MCF 10A (cell line): ENCODE measurements around the gene PPP4R3A. TPM values are rescaled to one million over a fixed set of nuclear protein-coding genes. Genes with fewer than 3 reads are reported as not detected.

ENCODE experiments used
- BruUV-seq: library from RNA; stranded (reverse); fragments of 400-500 nt; replicated peaks from 2 replicates; lab custom pipeline; 2021; lab: Mats Ljungman, UMichigan
- CTCF ChIA-PET: fragments of 300-600 bp; sonication (Branson Sonifier 250); formaldehyde crosslinking; extraction: SDS; loops from one replicate; lab custom pipeline; 2021; ENCODE audit warnings: antibody characterized with exemption, inconsistent platforms; lab: Yijun Ruan, JAX
- POLR2A ChIA-PET: fragments of 300-600, 350-650 bp; sonication (Branson Sonifier 250); formaldehyde crosslinking; extraction: SDS; loops from one replicate; lab custom pipeline; 2020; ENCODE audit warnings: antibody characterized with exemption, inconsistent platforms; lab: Yijun Ruan, JAX
- DNase-seq: peaks from one replicate; pipeline ENCODE4 v3.0.0-alpha.2; 2018; ENCODE audit not compliant: unreplicated experiment
- H3K27ac Mint-ChIP-seq: one replicate; pipeline ENCODE4 v1.8.0; 2022; ENCODE audit warnings: mild to moderate bottlenecking, low read depth, mixed read lengths; ENCODE audit not compliant: unreplicated experiment
- H3K27me3 Mint-ChIP-seq: one replicate; pipeline ENCODE4 v1.8.0; 2022; ENCODE audit warnings: mixed read lengths; ENCODE audit not compliant: insufficient read depth, unreplicated experiment
- H3K36me3 Mint-ChIP-seq: one replicate; pipeline ENCODE4 v1.8.0; 2022; ENCODE audit warnings: mild to moderate bottlenecking, moderate library complexity, mixed read lengths; ENCODE audit not compliant: insufficient read depth, unreplicated experiment
- H3K4me1 Mint-ChIP-seq: one replicate; pipeline ENCODE4 v1.8.0; 2022; ENCODE audit warnings: mixed read lengths; ENCODE audit not compliant: insufficient read depth, unreplicated experiment
- H3K4me3 Mint-ChIP-seq: one replicate; pipeline ENCODE4 v1.8.0; 2022; ENCODE audit warnings: mild to moderate bottlenecking, moderate library complexity, mixed read lengths; ENCODE audit not compliant: unreplicated experiment
- H3K9me3 Mint-ChIP-seq: one replicate; pipeline ENCODE4 v1.8.0; 2022; ENCODE audit warnings: mixed read lengths; ENCODE audit not compliant: unreplicated experiment
- CTCF ChIP-seq: fragments of 200-600 bp; IDR thresholded peaks from one replicate; pipeline ENCODE4 v1.8.0; 2022; ENCODE audit warnings: antibody characterized with exemption, mild to moderate bottlenecking; ENCODE audit not compliant: unreplicated experiment
- intact Hi-C: fragments of 100-400 bp; cut with micrococcal nuclease; formaldehyde crosslinking; loops from 2 replicates; pipeline ENCODE4 v1.14.1; 2022
- total RNA-seq: library from RNA; stranded (reverse); gene quantifications from 2 replicates; pipeline ENCODE4 v1.2.3, GENCODE V29; 2022

PPP4R3A gene
- total RNA-seq, 1 experiment from 2014 or later: 104 TPM

GRCh38 chr14:91454155-91454554 is 56.0 kb downstream of the PPP4R3A start:
- BruUV-seq: no TSS peak
- Mint-ChIP-seq H3K4me3 (no peak overlapping the region), H3K4me1 (no peaks in the 10 kb centered on the region), H3K9me3 (no peaks in the 10 kb centered on the region), H3K27ac (no peak overlapping the region), H3K36me3 (peaks cover 72% of the 10 kb centered on the region), H3K27me3 (no peaks in the 10 kb centered on the region)
- ChIA-PET POLR2A (interaction anchor here (2.0 kb wide), 1 partner anchor 9 kb away, joined by 6 read pairs; no protein-coding TSS in a partner anchor), CTCF (interaction anchor here (0.5 to 1.2 kb wide), 5 partner anchors 8 to 1065 kb away, joined by 3 read pairs; no protein-coding TSS in a partner anchor)
- intact Hi-C loops: no loop called here
- TF ChIP-seq CTCF: no peak
- no peak for DNase-seq

GRCh38 chr14:91453744-91454143 is 56.4 kb downstream of the PPP4R3A start:
- ChIA-PET CTCF (interaction anchor here (0.5 to 1.2 kb wide), 5 partner anchors 8 to 1065 kb away, joined by 3 to 5 read pairs (median 3); no protein-coding TSS in a partner anchor), POLR2A (interaction anchor here (2.0 kb wide), 1 partner anchor 9 kb away, joined by 6 read pairs; no protein-coding TSS in a partner anchor)
- no TSS peak for BruUV-seq
- H3K4me3 Mint-ChIP-seq: no peak overlapping the region
- no peaks in the 10 kb centered on the region for H3K9me3 Mint-ChIP-seq
- no peak for TF ChIP-seq CTCF
- no peaks in the 10 kb centered on the region for H3K27me3 Mint-ChIP-seq
- no peak for DNase-seq
- intact Hi-C loops: no loop called here
- peaks cover 3% of the 10 kb centered on the region for H3K4me1 Mint-ChIP-seq
- no peak overlapping the region for H3K27ac Mint-ChIP-seq
- H3K36me3 Mint-ChIP-seq: peaks cover 68% of the 10 kb centered on the region

- Mint-ChIP-seq H3K27me3 (peaks cover 41% of the 10 kb centered on the region), H3K4me3 (no peak overlapping the region), H3K36me3 (no peaks in the 10 kb centered on the region), H3K27ac (no peak overlapping the region), H3K9me3 (peaks cover 30% of the 10 kb centered on the region), H3K4me1 (peaks cover 8% of the 10 kb centered on the region)
- no peak for DNase-seq
- no peak for TF ChIP-seq CTCF
- ChIA-PET POLR2A (interaction anchor here (0.7 kb wide), 1 partner anchor 676 kb away, joined by 3 read pairs; no protein-coding TSS in a partner anchor), CTCF (interaction anchor here (0.6 kb wide), 1 partner anchor 19 kb away, joined by 6 read pairs; no protein-coding TSS in a partner anchor)
- BruUV-seq: no TSS peak
- intact Hi-C loops: no loop called here
These were observed 65.6 kb downstream of the PPP4R3A start for GRCh38 chr14:91444335-91445020.

GRCh38 chr14:91439345-91439744 is 70.8 kb downstream of the PPP4R3A start:
- POLR2A ChIA-PET: no interaction called here
- peaks cover 13% of the 10 kb centered on the region for H3K9me3 Mint-ChIP-seq
- H3K4me3 Mint-ChIP-seq: no peak overlapping the region
- no peaks in the 10 kb centered on the region for H3K4me1 Mint-ChIP-seq
- intact Hi-C loops: no loop called here
- no peaks in the 10 kb centered on the region for H3K36me3 Mint-ChIP-seq
- H3K27me3 Mint-ChIP-seq: peaks cover 23% of the 10 kb centered on the region
- H3K27ac Mint-ChIP-seq: no peak overlapping the region
- CTCF ChIA-PET: no interaction called here
- BruUV-seq: no TSS peak
- TF ChIP-seq CTCF: no peak
- no peak for DNase-seq
